NCI-H526 treated with DMSO at 0.1 percent for 48 hours (cell line): Measurements from ENCODE around the gene SH3TC1.

ENCODE experiments used
- DNase-seq: peaks from one replicate; lab custom pipeline; 2025; lab: John Stamatoyannopoulos, UW

The SH3TC1 gene

GRCh38 chr4:8230033-8230432 lies 30.9 kb downstream of the SH3TC1 start:
- no peak for DNase-seq

GRCh38 chr4:8230891-8231290 lies 31.8 kb downstream of the SH3TC1 start:
- no peak for DNase-seq

- no peak for DNase-seq
Observed at GRCh38 chr4:8231551-8232049, 32.5 kb downstream of the SH3TC1 start.

DNA sequence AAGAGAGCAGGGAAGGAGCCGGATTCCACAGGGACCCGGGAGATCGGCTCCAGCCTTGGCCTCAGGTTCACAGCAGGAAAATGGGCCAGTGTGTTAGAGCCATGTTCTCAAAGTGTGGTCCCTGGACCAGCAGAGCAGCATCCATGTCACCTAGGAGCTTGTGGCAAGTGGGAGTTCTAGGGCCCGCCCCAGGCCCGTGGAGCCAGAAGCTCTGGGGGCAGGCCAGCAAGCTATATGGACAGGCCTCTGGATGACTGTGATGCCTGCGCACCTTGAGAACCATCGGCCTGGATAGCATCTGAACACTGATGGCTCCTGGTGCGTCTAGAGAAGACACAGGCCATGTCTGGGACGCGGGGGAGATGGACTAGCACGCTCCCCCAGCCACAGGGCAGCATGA lies 33.7 kb downstream of the SH3TC1 start:
- DNase-seq = no peak

DNA sequence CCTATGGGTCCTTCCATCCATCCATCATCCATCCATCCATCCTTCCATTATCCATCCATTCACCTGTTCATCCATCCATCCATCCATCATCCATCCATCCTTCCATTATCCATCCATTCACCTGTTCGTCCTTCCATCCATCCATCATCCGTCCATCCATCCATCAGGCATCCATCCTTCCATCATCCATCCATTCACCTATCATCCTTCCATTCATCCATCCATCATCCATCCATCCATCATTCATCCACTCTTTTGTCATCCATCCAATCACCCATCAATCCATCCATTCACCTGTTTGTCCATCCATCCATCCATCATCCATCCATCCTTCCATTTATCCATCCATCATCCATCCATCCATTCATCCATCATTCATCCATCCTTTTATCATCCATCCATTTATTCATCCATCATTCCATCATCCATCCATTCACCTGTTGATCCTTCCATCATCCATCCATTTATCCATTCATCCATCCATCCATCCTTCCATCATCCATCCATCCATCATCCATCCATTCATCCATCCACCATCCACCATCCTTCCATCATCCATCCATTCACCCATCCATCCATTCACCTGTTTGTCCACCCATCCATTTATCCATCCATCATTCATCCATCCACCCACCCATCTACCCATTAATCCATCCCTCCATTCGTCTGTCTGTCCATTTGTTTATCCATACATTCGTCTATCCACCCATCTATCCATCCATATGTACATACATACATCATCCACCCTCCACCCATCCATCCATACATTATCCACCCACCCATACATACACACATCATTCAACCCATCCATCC lies 34.8 kb downstream of the SH3TC1 start:
- DNase-seq = no peak

DNA sequence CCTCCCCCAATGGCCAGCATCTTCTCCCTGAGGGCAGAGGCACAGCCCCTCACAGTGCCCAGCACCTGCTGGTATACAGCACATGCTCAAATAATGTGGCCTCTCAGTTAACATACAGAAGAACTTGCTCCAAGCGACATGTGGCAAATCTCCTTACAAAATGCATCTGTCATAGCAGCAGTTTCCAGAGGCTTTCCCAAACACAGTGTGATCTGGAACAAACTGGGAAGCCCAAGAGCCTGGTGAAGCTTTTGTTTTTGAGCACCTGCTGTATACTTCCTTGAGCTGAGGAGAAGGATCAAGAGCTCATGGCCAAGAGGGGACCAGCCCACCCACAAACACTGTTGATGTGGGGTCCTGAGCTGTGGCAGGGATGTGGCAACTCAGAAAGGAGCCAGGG lies 35.6 kb downstream of the SH3TC1 start:
- DNase-seq = no peak

DNA sequence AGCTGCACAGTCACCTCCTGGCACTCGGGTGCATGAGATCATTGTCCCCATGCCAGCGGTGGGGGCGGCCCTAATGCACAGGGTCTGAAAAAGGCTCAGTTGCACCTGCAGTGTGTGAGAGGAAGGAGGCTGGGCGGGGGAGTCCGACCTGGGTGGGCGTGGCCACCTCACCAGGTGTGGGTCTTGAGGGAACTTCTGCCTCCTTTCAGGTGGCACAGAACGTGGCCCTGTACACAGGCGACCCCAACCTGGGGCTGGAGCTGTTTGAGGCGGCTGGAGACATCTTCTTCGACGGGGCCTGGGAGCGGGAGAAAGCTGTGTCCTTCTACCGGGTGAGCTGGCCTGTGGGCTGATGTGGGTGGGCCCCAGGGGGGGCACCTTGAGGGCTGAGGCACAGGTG lies 36.1 kb downstream of the SH3TC1 start:
- no peak for DNase-seq

DNA sequence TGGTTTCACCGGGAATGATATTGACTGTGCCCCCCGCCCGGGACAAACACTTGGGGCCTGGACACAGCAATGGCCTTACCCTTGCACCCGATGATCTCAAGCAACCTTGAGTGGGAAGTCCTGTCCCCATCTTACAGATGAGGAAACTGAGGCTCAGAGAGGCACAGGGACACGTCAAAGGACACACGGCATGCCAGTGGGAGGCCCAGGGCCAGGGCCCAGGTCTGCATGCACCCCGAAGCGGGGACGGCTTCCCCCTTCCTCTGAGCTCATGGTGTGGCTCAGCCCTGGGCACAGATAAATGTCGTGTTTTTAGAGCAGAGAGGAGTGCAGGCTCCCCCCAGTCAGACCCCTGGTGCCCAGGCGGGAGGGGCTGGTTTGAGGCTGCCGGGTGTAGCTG lies 36.6 kb downstream of the SH3TC1 start:
- no peak for DNase-seq

GRCh38 chr4:8236106-8236919 lies 37.2 kb downstream of the SH3TC1 start:
- DNase-seq = no peak

GRCh38 chr4:8236920-8237195 lies 37.8 kb downstream of the SH3TC1 start:
- DNase-seq = no peak

DNA sequence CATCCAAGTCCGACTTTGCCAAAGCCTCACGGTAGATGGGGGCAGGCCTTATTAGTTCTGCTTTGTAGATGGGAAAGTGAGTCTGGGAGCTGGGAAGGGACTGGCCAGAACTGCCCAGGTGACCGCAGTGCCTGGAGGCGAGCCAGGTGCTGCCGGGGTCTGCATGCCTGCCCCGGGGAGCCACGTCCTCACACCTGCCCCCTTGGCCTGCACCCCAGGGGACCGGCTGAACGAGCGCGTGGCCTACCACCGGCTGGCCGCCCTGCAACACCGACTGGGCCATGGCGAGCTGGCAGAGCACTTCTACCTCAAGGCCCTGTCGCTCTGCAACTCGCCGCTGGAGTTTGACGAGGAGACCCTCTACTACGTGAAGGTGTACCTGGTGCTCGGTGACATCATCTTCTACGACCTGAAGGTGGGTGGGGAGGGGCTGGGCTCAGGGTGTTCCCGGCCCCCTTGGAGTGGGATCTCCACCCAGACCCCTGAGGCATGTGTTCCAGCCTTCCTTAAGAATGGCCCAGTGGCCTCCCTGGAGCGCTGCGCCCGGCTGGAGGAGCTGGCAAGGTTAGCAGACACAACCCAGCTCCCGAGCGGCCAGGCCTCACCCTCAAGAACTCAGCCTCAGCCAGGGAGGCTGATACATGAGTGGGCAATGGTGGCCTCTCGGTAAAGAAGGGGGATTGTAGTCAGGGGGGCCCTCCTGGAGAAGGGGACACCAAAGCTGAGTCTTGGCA lies 38.3 kb downstream of the SH3TC1 start:
- DNase-seq = no peak

GRCh38 chr4:8238036-8238511 lies 39.0 kb downstream of the SH3TC1 start:
- DNase-seq = peak; percentile 15

- DNase-seq = no peak
Observed at GRCh38 chr4:8238515-8239053, 39.5 kb downstream of the SH3TC1 start.

GRCh38 chr4:8239226-8239625 lies 40.1 kb downstream of the SH3TC1 start:
- no peak for DNase-seq

DNA sequence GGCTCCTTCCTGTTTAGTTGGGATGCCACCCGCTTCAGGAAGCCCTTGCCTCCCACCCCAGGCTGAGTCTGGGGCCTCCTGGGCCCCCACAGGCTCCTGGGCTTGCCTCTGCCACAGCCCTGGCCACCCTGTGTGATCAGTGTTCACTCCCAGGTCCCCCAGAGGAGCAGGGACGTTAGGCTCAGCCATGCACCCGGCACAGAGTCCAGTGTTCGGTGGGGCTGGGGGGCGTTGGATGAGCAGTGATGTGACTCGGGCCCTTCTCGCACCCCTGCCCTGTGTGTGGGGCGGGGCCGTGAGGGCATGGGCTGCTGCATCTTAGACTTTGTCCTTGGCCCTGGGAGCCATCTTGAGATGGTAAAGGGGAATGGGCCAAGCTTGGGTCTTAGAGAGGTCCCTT lies 40.6 kb downstream of the SH3TC1 start:
- no peak for DNase-seq

GRCh38 chr4:8240211-8241041 lies 41.3 kb downstream of the SH3TC1 start:
- no peak for DNase-seq

- no peak for DNase-seq
Observed at GRCh38 chr4:8241211-8241779, 42.2 kb downstream of the SH3TC1 start.

GRCh38 chr4:8241895-8242696 lies 43.0 kb downstream of the SH3TC1 start:
- peak; percentile 35 for DNase-seq

DNA sequence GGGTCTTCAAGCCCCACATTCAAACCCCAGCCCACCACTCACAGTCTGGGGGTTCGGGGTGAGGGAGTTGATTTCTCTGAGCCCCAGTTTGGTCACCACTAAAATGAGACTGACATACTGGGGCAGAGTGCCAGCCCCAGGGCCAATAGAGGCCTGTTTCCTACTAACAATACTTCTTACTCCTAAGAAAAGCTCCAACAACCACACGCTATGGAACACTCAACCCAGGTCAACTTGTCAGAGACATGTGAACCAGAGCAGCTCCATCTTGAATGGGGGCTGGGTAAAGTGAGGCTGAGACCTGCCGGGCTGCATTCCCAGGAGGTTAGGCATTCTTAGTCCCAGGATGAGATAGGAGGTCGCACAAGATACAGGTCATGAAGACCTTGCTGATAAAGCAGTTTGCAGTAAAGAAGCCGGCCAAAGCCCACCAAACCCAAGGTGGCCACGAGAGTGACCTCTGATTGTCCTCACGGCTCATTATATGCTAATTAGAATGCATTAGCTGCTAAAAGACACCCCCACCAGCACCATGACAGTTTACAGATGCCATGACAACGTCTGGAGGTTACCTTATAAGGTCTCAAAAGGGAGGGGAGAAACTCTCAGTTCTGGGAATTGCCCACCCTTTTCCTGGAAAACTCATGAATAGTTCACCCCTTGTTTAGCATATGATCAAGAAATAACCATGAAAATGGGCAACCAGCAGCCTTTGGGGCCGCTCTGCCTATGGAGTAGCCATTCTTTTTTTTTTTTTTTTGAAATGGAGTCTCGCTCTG lies 43.9 kb downstream of the SH3TC1 start:
- DNase-seq = no peak
